ENCODE results near the gene FCRL3. TPM values are rescaled to one million over a fixed set of nuclear protein-coding genes. Genes with fewer than 3 reads are reported as not detected.

Gene FCRL3
- total and polyA plus RNA-seq, 10 of the 15 experiments (the other 5 are each of a cell fraction or from before 2014, with no cell fraction given) = 0.04 to 2.3 (median 0.07) TPM; not detected in 5

- TF ChIP-seq BCLAF1 (IDR thresholded peaks at IDR 0.05) (no peak), RELA (IDR thresholded peaks at IDR 0.05; ENCODE audit: borderline replicate concordance, partially characterized antibody) (no peak), PAX5 (IDR thresholded peaks at IDR 0.05; ENCODE audit: borderline replicate concordance, low read depth, low read length) (no peak), CREB1 (IDR thresholded peaks at IDR 0.05; ENCODE audit: low read depth) (no peak), EGR1 (IDR thresholded peaks at IDR 0.05; ENCODE audit: borderline replicate concordance in 1 of 2, low read depth in 2 of 2, low read length in 2 of 2) (no peak), PKNOX1 (IDR thresholded peaks at IDR 0.05) (no peak), KDM1A (IDR thresholded peaks at IDR 0.05; ENCODE audit: borderline replicate concordance) (no peak), SIN3A (IDR thresholded peaks at IDR 0.05; ENCODE audit: low read depth, low read length) (no peak), POLR2AphosphoS2 (IDR thresholded peaks at IDR 0.05; ENCODE audit: low read depth, low read length) (no peak)
Observed at GRCh38 chr1:157658571-157658970, 42.0 kb downstream of the FCRL3 start (continued).
